ENCODE data around the gene MTX1.
"Not testable (repeated sequence)": the region's sequence is repeated elsewhere in the genome, so short reads cannot be mapped to it uniquely, and the experiment has no call there.

MTX1 gene

GRCh38 chr1:155226188-155226909, 17.9 kb downstream of the MTX1 start:
- in situ Hi-C loops (cut with MboI; ENCODE audit: low pct_unique_long_range_greater_than_20kb, low sequenced_read_pairs, unreplicated experiment), result no loop called here
- TF ChIP-seq CTCF (IDR thresholded peaks at IDR 0.05; ENCODE audit: extremely low read depth, insufficient read depth, missing control alignments), result peak; percentile 81
- DNase-seq (ENCODE audit: low spot score), result peak; percentile 74

GRCh38 chr1:155226910-155227260, 18.4 kb downstream of the MTX1 start:
- in situ Hi-C loops (cut with MboI; ENCODE audit: low pct_unique_long_range_greater_than_20kb, low sequenced_read_pairs, unreplicated experiment), result no loop called here
- peak; percentile 50 for DNase-seq (ENCODE audit: low spot score)
- no peak for TF ChIP-seq CTCF (IDR thresholded peaks at IDR 0.05; ENCODE audit: extremely low read depth, insufficient read depth, missing control alignments)

DNA sequence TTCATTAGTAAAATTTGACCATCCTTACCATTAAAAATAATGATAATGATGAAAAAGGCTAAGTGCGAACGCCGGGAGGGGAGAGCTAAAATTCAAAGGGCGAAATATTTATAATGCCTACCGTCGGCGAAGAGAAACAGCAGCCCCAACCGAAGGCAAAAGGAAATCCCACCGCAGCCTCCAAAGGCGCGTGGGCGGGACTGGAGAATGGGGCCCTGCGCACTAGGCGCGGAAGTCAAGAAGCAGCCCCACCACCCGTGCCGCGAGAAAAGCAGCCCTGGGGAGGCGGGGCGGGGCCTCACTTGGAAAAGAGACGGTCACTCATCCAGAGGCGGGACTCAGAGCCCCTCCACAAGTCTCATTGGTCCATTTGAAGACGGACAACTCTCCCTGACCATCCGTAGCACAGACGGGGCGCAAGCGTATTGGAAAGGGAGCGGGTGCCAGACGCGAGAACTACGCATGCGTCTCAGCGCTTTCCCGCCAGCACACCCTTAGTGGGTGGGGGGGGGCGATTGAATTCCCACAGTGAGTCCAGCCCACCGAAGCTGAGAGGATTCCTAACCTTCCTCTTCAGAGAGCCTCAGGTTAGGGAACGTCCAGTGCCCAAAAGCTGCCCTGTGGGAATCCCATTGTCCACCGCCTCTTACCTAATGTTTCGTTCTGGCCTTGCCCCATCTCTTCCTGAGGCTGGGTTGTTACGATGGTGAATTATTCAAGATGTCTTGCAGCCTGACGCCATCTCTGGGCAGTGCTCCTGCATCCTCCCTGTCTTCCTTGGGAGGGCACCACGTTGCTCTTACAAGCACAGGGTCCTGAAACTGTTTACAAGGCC, 19.0 kb downstream of the MTX1 start:
- TF ChIP-seq CTCF (IDR thresholded peaks at IDR 0.05; ENCODE audit: extremely low read depth, insufficient read depth, missing control alignments), result peak; percentile 14
- in situ Hi-C loops (cut with MboI; ENCODE audit: low pct_unique_long_range_greater_than_20kb, low sequenced_read_pairs, unreplicated experiment), result no loop called here

DNA sequence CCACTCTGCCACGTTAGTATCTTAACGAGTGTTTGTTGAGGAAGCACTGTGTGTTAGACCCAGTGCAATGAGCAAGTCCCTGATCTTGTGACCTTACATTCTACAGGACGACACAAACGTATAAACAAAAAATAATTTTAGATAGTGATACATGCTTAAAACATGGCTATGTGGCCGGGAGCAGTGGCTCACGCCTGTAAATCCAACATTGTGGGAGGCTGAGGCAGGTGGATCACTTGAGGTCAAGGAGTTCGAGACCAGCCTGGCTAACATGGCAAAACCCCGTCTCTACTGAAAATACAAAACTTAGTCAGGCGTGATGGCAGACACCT, 19.6 kb downstream of the MTX1 start:
- DNase-seq (ENCODE audit: low spot score), result no peak
- in situ Hi-C loops (cut with MboI; ENCODE audit: low pct_unique_long_range_greater_than_20kb, low sequenced_read_pairs, unreplicated experiment), result no loop called here
- no peak for TF ChIP-seq CTCF (IDR thresholded peaks at IDR 0.05; ENCODE audit: extremely low read depth, insufficient read depth, missing control alignments)

More for the DNA sequence above, 19.0 kb downstream of the MTX1 start:
- DNase-seq (ENCODE audit: low spot score), result peak; percentile 99

GRCh38 chr1:155231302-155231701, 22.8 kb downstream of the MTX1 start:
- DNase-seq (ENCODE audit: low spot score); in situ Hi-C loops (cut with MboI; ENCODE audit: low pct_unique_long_range_greater_than_20kb, low sequenced_read_pairs, unreplicated experiment): not testable (repeated sequence)

DNA sequence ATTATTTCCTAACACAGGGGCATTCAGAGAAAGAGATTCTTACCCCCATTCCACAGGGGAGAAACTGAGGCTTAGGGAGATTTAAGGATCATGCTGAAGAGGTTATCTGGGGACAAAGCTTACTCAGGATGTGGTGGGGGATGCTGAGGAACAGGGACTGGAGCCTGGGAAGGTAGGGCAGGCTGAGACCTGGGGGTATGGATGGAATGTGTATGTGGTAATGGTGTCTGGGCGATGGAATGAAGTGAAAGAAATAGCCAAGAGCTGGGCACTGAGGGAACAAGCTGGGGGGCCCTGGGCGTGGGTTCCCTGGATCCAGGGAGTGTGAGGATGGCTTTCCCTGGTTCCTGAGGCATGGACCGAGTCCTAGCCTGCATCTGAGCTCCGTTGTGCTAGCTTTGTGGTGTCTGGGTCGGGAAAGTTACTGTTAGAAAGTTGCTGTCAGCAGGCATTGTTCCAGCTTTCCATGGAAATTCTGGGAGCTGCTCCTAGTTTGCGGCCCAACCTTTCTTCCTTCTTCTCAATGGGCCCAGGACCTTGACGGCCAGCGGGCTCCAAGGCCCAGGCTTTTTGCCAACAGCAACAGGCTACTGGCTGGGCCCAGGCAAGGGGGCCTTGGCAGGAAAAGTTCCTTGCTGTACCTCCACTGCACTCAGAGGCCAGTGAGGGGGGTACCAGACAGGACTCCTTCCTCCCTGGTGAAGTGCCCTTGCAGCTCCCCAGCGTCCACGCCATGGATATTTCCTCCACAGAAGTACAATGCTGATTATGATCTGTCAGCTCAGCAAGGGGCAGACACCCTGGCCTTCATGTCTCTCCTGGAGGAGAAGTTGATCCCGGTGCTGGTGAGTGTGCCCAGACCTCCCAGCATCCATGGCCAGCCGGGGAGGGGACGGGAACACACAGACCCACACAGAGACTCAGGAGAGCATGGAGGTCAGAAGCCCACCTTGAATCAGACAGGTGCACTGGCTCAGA, 23.8 kb downstream of the MTX1 start:
- DNase-seq (ENCODE audit: low spot score); in situ Hi-C loops (cut with MboI; ENCODE audit: low pct_unique_long_range_greater_than_20kb, low sequenced_read_pairs, unreplicated experiment): not testable (repeated sequence)

GRCh38 chr1:155233502-155233901, 25.0 kb downstream of the MTX1 start:
- in situ Hi-C loops (cut with MboI; ENCODE audit: low pct_unique_long_range_greater_than_20kb, low sequenced_read_pairs, unreplicated experiment); DNase-seq (ENCODE audit: low spot score): not testable (repeated sequence)

GRCh38 chr1:155235375-155235774, 26.9 kb downstream of the MTX1 start:
- in situ Hi-C loops (cut with MboI; ENCODE audit: low pct_unique_long_range_greater_than_20kb, low sequenced_read_pairs, unreplicated experiment); DNase-seq (ENCODE audit: low spot score): not testable (repeated sequence)

All from GM13977 (cell line).